Measurements from ENCODE around the gene ATE1.

The ATE1 gene

GRCh38 chr10:121740069-121740468 lies 187.8 kb downstream of the ATE1 start:
- peaks cover 20 to 31% of the 10 kb centered on the region in 2 experiments for H3K4me1 ChIP-seq (ENCODE audit: control insufficient read depth in 1 of 2, insufficient read depth in 1 of 2, low read depth in 1 of 2, low read length in 1 of 2)
- no peak for TF ChIP-seq CTCF (IDR thresholded peaks at IDR 0.05)
- H3K27ac ChIP-seq, result no peak overlapping the region
- no peak overlapping the region for H3K4me3 ChIP-seq (ENCODE audit: low read depth in 1 of 2, low read length in 1 of 2)
- no peaks in the 10 kb centered on the region for H3K9me3 ChIP-seq
- peaks cover 24% of the 10 kb centered on the region for H3K27me3 ChIP-seq
- peaks cover 33% of the 10 kb centered on the region for H3K36me3 ChIP-seq

GRCh38 chr10:121739114-121739513 lies 188.7 kb downstream of the ATE1 start:
- peaks cover 20 to 31% of the 10 kb centered on the region in 2 experiments for H3K4me1 ChIP-seq (ENCODE audit: control insufficient read depth in 1 of 2, insufficient read depth in 1 of 2, low read depth in 1 of 2, low read length in 1 of 2)
- H3K27me3 ChIP-seq, result peaks cover 32% of the 10 kb centered on the region
- no peak for TF ChIP-seq CTCF (IDR thresholded peaks at IDR 0.05)

GRCh38 chr10:121736315-121737130 lies 191.3 kb downstream of the ATE1 start:
- TF ChIP-seq CTCF (IDR thresholded peaks at IDR 0.05), result no peak
- no peak overlapping the region for H3K4me3 ChIP-seq (ENCODE audit: low read depth in 1 of 2, low read length in 1 of 2)
- peaks cover 55% of the 10 kb centered on the region for H3K27me3 ChIP-seq
- H3K27ac ChIP-seq, result no peak overlapping the region
- H3K4me1 ChIP-seq (ENCODE audit: control insufficient read depth in 1 of 2, insufficient read depth in 1 of 2, low read depth in 1 of 2, low read length in 1 of 2), result peaks cover 20 to 31% of the 10 kb centered on the region in 2 experiments
- peaks cover 7% of the 10 kb centered on the region for H3K36me3 ChIP-seq
- no peaks in the 10 kb centered on the region for H3K9me3 ChIP-seq

More at GRCh38 chr10:121739114-121739513, 188.7 kb downstream of the ATE1 start:
- no peaks in the 10 kb centered on the region for H3K9me3 ChIP-seq
- H3K36me3 ChIP-seq, result peaks cover 29% of the 10 kb centered on the region
- no peak overlapping the region for H3K4me3 ChIP-seq (ENCODE audit: low read depth in 1 of 2, low read length in 1 of 2)
- no peak overlapping the region for H3K27ac ChIP-seq

- no peak for TF ChIP-seq CTCF (IDR thresholded peaks at IDR 0.05)
- peaks cover 20 to 31% of the 10 kb centered on the region in 2 experiments for H3K4me1 ChIP-seq (ENCODE audit: control insufficient read depth in 1 of 2, insufficient read depth in 1 of 2, low read depth in 1 of 2, low read length in 1 of 2)
- H3K27me3 ChIP-seq, result peaks cover 60% of the 10 kb centered on the region
- H3K27ac ChIP-seq, result no peak overlapping the region
- H3K9me3 ChIP-seq, result no peaks in the 10 kb centered on the region
- no peaks in the 10 kb centered on the region for H3K36me3 ChIP-seq
- H3K4me3 ChIP-seq (ENCODE audit: low read depth in 1 of 2, low read length in 1 of 2), result no peak overlapping the region
These were observed 192.6 kb downstream of the ATE1 start for GRCh38 chr10:121735263-121735662.

GRCh38 chr10:121734589-121735045 lies 193.2 kb downstream of the ATE1 start:
- Histone ChIP-seq H3K4me3 (ENCODE audit: low read depth in 1 of 2, low read length in 1 of 2) (no peak overlapping the region), H3K27me3 (peaks cover 60% of the 10 kb centered on the region), H3K27ac (no peak overlapping the region), H3K9me3 (no peaks in the 10 kb centered on the region), H3K36me3 (no peaks in the 10 kb centered on the region), H3K4me1 (ENCODE audit: control insufficient read depth in 1 of 2, insufficient read depth in 1 of 2, low read depth in 1 of 2, low read length in 1 of 2) (peaks cover 20 to 31% of the 10 kb centered on the region in 2 experiments)
- peak; percentile 18 for TF ChIP-seq CTCF (IDR thresholded peaks at IDR 0.05)
